DMS53 treated with DMSO at 0.1 percent for 48 hours (cell line): Measurements from ENCODE around the gene FAM13A.
"Not testable (repeated sequence)": the region's sequence is repeated elsewhere in the genome, so short reads cannot be mapped to it uniquely, and the experiment has no call there.

Experiments
- DNase-seq: peaks from one replicate; lab custom pipeline; 2025; ENCODE audit not compliant: unreplicated experiment; lab: John Stamatoyannopoulos, UW

The FAM13A gene

DNA sequence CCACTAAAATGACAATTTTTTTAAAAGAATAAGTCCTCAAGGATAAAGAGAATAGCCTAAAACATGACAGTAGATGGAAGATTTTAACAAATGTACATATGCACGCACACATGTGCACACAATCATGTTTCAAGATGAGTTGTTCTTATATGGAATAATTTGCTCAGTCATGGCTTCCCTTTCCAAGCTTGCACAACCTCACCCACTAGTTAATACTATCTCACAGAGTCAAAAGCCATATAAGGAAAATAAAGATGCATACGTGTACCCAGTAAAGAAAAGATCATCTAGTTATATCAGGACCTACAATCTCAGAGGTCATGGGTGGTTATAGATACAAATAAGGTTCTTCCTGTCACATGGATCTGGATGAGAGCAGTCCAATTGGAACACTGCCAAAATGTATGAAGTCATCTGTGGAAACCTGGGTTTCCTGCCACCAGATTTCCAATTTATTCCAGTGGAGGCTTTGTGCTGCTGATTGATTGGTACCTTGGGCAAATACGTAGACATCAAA, 56.1 kb downstream of the FAM13A start:
- DNase-seq, result peak; percentile 85

DNA sequence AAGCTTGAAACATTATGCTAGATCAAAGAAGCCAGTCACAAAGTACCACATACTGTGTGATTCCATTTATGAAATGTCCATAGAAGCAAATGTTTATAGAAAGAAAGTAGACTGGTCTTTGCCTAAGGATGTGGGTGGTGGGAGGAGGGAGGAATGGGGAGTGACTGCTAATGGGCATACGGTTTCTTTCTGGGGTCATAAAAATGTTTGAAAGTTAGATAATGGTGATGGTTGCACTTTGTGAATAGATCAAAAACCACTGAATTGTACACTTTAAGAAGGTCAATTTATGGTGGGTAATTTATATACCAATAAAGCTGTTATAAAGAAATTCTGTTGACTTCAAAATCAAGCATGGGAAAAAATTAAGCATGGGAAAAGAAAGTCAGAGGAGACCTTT, 56.6 kb downstream of the FAM13A start:
- DNase-seq, result no peak

DNA sequence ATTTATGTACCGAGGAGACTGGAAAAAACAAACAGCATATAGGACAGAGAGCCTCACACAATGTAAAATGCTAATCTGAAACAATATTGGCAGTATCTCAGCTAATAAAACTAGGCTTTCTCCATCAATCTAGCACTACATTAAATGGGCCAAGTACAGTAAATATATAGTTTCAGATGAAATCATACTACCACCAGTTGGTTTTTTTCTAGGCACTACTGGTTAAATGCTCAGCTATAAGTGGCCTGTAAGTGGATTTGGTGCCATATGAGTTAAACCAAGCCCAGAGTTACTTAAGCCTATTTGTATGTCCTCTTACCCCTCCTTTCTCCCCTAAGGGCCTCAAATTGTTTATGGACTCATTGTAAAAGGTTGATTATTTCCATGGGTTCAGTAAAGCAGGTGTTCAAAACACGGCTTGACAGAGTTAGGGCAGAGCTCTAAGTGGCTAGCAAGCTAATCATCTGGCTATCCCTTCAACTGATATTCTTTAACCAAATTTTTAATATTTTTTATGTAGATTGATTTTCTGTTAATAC, 57.5 kb downstream of the FAM13A start:
- no peak for DNase-seq

DNA sequence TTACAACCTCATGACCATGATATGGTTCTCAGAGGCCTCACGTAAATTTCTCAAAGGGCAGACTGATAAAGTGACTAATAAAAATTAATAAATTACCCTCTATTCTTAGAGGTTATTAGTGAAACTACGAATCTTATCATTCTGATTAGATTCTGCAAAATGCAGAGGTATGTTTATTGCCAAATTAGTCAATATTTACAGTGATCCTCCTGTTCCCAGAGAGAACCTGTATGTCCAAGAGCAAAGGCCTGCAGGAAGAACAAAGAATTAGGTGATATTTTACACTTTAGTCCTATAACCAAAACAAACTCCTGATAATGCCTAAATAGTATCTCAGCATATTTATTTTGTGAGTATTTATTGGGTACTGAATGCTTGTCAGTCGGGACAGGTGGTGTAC, 58.1 kb downstream of the FAM13A start:
- DNase-seq, result no peak

DNA sequence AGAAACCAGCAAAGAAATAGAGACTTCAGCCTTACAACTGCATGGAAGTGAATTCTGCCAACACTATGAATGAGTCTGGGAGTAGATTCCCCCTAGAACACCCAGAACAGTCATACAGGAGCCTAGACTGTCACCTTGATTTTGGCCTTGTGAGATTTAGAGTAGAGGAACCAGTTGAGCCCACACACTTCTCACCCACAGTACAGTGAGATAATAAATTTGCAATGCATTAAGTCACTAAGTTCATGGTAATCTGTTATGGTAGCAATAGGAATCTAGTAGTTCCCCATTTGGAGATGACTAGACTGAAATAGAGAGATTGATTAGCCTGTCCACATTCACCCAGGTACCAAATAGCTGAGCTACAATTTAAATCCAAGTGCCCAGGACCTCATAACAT, 59.0 kb downstream of the FAM13A start:
- no peak for DNase-seq

DNA sequence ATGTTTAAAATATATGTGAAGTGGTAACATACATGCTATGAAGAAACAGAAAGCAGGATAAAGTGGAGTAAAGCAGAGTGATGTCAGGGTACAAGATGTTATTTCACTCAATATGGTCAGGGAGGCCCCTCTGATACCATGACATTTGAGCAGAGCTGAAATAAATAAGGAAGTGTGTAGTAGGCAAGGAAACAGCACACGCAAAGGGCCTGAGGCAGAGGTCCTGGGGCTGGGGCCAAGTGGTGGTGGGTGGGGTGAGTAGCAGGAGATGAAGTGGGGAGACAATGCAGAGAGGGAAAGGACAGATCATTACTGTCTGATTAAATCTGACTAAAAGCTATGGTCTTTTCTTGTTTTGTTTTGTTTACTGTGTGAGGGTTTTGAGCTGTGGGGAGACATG, 61.1 kb downstream of the FAM13A start:
- DNase-seq, result no peak

DNA sequence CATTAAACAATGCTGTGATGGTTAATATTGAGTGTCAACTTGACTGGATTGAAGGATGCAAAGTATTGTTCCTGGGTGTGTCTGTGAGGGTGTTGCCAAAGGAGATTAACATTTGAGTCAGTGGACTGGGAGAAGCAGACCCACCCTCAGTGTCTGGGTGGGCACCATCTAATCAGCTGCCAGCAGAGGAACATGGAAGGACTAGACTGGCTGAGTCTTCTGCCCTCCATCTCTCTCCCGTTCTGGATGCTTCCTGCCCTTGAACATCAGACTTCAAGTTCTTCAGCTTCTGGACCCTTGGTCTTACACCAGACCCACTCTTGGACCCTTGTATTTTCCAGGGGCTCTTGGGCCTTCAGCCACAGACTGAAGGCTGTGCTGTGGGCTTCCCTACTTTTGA, 61.7 kb downstream of the FAM13A start:
- not testable (repeated sequence) for DNase-seq

DNA sequence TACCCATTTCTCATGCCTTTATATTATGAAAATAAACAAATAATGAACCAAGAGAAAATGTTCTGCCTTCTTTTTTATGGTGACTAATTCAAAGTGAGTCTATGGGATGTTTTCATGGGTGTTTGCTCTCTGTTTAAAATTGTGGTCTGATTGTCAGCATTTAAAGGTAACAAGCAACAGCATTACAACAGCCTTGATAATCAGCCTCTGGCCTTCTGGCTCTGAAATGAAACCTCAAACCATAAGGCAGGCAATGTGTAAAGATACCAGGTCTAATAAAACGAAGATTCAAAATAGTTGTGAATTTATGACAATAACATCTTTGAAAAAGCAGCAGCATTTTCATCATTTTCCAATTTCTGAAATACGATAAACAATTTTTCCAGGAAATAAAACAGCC, 63.7 kb downstream of the FAM13A start:
- DNase-seq, result no peak

DNA sequence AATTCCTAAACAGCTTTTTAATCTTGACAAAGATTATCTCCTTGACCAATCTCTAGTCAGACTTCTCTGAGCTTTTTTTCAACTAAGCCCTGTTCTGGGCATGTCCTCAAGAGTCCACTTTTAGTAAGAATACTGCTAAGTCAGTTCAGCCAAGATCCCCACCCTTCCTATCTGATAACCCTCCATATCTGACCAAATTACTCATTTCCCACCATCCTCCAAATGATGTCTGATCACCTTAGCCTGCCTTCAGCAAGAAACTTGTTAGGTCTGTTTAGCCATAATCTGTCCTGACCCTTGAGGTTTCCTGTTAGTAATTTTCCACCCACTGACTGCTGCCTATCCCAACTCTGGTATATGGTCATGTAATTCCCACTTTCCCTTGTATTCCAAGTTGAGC, 65.2 kb downstream of the FAM13A start:
- no peak for DNase-seq

DNA sequence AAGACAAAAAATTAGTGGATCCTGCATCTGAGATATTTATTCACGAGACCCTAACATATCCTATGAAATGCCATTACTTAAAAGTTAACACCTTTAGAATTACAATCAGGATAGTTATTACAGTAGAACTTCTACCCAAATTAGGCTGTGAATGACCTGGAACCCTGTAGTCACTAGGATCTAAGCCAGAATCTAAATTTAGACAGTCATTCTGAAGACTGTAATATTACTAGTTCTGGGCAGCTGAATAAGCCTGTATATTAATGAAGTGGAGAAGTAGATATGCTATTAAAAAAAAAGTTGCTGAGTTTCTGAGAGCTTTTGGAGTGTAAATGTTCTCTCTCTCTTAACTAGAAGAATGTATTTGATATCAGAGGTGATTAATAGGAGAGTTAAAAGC, 67.0 kb downstream of the FAM13A start:
- no peak for DNase-seq

DNA sequence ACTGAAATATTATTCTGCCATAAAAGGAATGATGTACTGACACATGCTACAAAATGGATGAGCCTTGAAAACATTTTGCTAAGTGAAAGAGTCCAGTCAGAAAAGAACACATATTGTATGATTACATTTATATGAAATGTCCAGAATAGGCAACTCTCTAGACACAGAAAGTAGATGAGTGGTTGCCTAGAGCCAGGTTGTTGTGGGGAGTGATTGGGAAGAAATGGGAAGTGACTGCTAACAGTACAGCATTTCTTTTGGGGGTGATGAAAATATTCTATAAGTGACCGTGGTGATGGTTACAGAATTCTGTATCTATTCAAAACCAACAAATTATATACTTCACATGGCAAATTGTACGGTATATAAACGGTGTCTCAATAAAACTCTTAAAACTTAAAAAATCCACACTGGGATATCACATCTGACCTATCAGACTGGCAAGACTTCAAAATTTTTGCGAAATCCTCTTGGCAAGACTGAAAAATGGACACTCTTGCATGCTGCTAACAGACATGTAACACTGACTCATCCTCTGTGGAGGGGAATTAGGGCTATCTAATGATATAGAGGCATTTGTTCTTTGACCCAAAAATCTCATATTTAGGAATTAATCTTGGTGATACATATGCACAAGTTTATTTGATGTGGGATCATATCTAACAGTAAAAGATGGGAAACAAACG, 71.8 kb downstream of the FAM13A start:
- no peak for DNase-seq

DNA sequence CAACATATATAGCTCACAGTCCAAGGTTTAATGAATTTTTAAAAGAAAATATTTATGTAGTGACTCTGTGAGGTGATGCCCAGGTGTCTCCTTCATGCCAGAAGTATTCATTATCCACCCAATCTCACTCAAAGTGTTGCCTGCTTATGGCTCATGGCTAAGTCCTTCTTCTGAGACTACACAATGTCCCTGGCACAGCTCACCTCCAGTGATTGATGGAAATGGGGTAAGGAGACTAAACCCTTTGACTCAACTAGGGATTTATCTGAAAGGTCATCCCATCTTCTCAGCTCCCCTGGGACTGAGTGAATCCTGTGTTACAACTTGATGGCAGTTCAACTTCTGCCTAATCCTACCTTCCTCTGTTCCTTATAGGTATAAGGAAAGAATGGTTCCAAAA, 74.2 kb downstream of the FAM13A start:
- no peak for DNase-seq

DNA sequence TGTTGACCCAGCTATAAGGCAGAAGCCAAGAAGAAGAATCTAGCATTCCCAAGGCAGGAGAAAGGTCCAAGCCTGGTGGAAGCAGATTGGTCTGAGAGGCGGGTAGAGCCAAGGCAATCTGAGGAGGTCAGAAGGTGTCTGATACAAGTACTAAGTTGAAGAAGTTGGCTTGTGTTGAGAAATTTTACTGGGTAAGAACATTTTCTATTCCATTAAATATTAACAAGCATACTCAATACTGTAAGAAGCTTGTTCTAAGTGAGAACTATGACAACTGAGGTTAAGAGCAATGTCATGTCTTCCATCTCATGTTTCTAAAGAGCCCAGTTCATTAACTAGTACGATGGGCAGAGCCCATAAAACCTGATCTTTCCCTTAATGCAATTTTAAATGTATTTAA, 75.0 kb downstream of the FAM13A start:
- no peak for DNase-seq

DNA sequence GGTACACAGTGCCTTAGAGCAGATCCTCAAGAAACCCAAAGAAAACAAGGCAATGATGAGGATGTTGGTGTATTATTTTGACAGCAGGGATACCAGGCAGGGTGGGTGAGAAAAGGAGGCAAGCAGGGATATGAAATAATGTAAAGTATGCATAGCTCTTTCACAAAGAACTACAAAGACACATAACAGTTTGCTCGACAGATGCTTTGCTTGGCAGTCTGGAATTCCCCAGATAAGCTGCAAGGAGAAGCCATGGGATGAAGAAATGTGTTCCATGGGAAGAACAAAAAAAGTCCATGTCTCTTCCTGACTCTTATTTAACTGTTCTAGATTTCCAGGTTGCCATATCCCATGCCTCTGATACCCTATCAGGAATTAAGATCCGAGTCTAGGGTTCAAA, 75.4 kb downstream of the FAM13A start:
- DNase-seq, result no peak

DNA sequence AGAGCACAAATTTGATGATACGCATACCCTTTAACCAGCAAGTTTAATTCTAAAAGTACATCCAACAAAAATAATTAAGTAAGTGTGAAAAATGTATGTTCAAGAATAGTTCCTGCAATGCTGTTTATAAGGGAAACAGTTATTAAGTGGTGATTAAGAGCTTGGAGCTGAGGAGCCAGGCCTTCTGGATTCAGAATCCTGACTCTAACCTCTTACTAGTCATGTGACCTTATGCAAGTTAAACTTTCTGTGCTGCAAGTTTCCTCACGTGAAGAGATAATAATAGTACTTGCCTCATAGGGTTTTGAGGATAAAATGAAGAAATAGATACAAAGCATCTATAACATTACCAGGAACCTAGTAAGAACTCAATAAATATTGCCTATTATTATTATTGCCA, 77.7 kb downstream of the FAM13A start:
- no peak for DNase-seq

DNA sequence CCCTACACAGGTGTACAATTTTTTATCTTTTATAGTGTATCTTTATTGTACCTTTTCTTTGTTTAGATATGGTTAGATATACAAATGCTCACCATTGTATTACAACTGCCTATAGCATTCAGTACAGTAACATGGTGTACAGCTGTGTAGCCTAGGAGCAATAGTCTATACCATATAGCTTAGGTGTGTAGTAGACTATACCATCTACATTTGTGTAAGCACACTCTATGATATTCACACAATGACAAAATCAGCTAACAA, 80.3 kb downstream of the FAM13A start:
- DNase-seq, result no peak

DNA sequence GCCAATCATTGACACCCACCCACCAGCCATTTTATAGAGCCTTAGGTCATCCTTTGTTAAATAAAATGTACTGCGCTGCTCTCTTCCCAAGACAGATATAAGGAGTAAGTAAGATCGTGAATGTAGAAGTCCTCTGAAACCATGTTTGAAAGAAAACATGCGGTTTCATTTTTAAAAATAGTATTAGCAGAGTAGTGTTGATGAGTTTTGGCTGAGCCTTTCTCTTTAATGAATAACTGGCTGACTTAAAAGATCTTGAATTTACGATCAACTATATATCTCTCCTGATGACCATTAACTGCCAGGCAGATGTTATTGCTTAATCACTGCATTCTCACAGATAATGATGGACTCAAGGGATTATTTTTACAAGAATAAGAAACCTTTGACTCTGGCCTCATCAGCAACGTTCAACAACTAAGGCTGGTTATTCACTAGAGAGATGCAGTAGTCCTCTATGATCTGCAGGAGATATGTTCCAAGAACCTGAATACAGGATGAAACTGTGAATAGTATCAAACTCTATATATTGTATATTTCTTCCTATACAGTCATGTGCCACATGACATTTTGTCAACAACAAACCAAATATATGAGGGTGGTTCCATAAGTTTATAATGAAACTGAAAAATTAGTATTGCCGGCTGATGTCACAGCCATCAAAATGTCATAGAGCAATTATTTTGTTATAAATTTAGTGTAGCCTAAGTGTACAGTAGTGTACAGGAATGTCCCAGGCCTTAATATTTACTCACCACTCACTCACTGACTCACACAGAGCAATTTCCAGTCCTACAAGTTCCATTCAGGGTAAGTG, 80.8 kb downstream of the FAM13A start:
- no peak for DNase-seq

DNA sequence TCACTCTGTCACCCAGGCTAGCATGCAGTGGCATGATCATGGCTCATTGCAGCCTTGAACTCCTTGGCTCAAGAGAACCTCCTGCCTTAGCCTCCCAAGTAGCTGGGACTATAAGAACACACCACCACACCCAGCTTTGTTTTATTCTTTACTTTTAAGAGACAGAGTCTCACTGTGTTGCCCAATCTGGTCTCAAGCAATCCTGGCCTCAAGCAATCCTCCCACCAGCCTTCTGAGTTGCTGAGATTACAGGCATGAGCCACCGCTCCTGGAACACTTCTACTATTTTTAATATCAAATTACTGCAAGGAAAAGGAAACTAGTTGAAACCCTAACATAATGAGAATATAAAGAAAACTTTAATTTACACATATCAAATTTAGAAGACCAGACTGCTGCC, 85.4 kb downstream of the FAM13A start:
- DNase-seq, result no peak

DNA sequence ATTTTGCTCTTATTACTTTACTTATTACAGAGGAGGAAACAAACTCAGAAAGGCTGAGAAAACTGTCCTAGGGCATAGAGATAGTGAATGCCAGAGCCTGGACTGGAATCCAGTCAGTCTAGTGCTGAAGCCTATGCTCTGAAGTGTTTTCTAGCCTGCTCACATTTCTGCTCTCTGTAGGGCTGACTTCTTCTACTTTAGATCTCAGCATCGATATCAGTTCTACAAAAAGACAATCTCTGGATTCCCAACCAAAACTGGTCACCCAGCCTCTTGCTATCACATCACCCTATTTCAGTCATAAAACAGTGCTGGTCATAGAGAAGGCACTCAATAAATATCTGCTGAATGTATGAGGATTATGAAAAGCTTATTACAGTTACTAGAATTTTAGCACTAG, 87.2 kb downstream of the FAM13A start:
- no peak for DNase-seq

DNA sequence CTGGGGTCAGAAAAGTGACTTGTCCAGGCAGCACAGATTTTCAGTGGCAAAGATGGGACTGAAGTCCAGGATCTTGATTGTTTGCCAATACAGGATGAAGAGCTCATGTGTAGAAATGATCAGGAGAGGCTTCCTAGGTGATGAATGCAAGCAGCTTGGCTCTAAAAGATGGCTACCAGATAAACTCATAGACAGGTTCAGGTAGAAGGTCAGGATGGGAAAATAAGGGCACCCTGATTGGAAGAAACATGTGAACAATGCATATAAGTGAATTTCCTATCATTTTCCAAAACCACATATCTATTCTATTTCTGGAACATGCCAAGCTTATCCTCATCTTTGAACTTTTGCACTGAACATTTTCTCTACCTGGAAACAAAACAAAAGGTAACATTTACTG, 87.7 kb downstream of the FAM13A start:
- DNase-seq, result no peak

DNA sequence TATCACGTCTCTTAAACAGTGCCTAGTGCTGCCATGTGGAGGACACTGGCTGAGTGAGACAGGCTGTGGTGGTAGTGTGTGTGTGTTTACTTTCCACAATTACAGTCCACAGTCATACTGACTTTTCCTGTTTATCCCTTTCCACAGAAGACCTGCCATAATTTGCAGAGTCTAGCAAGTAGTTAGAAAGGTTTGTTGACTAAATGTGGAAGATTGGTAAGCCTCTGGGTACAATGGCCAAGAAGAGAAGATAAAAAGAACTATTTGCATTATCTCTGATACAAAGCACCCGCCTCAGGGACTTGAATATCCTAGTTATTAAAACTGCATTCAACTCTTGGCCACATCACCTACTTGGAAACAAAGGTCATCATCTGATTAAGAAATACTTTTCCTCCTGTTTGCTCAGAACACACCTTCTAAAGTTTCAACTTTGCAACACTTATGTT, 89.1 kb downstream of the FAM13A start:
- peak; percentile 51 for DNase-seq

DNA sequence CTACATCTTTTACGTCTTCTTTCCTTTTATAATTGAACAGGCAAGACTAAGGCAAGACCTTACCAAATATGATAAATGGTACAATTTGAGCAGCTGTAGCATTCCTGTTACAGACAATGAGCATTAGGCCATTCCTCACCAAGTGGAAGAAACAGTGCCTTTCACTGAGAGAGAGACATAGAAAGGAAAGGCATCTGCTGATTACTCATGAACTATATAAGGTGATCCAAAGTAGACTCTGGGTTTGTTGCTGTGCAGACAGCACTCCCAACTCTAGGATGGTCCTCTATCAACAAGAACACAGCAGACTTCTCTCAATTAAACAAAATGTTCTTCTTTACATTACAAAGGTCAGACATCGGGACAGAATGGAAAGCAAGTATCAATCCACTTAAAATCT, 91.9 kb downstream of the FAM13A start:
- DNase-seq, result peak; percentile 7
